Smooth muscle cell (in vitro differentiated cells): Measurements from ENCODE around the gene PTPN22. TPM values are rescaled to one million over a fixed set of nuclear protein-coding genes. Genes with fewer than 3 reads are reported as not detected.

Experiments used
- DNase-seq: peaks from one replicate; lab custom pipeline; 2025; ENCODE audit not compliant: unreplicated experiment; lab: John Stamatoyannopoulos, UW
- H2AFZ ChIP-seq: fragments of 200-600 bp; sonication (generic); 2 replicates; pipeline ENCODE4 v1.6.0; 2016; ENCODE audit warnings: antibody characterized with exemption, low read depth, mild to moderate bottlenecking
- H3F3A ChIP-seq: fragments of 200-600 bp; sonication (generic); 2 replicates; pipeline ENCODE4 v1.6.0; 2017; ENCODE audit warnings: antibody characterized with exemption, low read depth
- H3K27ac ChIP-seq: fragments of 200-600 bp; sonication (generic); 2 replicates; pipeline ENCODE4 v1.5.1; 2016; ENCODE audit warnings: low read depth, mild to moderate bottlenecking
- H3K27me3 ChIP-seq: fragments of 200-600 bp; sonication (generic); 2 replicates; pipeline ENCODE4 v1.6.1; 2016; ENCODE audit warnings: low read depth, mild to moderate bottlenecking
- H3K36me3 ChIP-seq: fragments of 200-600 bp; sonication (generic); 2 replicates; pipeline ENCODE4 v1.5.1; 2016; ENCODE audit warnings: low read depth
- H3K4me1 ChIP-seq: fragments of 200-600 bp; sonication (generic); 2 replicates; pipeline ENCODE4 v1.5.1; 2016; ENCODE audit warnings: low read depth
- H3K4me2 ChIP-seq: fragments of 200-600 bp; sonication (generic); 2 replicates; pipeline ENCODE4 v1.6.0; 2016; ENCODE audit warnings: mild to moderate bottlenecking
- H3K4me3 ChIP-seq: fragments of 200-600 bp; sonication (generic); 2 replicates; pipeline ENCODE4 v1.5.1; 2016; ENCODE audit warnings: mild to moderate bottlenecking
- H3K79me2 ChIP-seq: fragments of 200-600 bp; sonication (generic); 2 replicates; pipeline ENCODE4 v1.6.0; 2016; ENCODE audit warnings: low read depth, mild to moderate bottlenecking
- H3K9ac ChIP-seq: fragments of 200-600 bp; sonication (generic); 2 replicates; pipeline ENCODE4 v1.6.0; 2016; ENCODE audit warnings: low read depth
- H3K9me3 ChIP-seq: fragments of 200-600 bp; sonication (generic); replicated peaks from 2 replicates; pipeline ENCODE4 v1.5.1; 2016; ENCODE audit warnings: low read depth
- H4K20me1 ChIP-seq: fragments of 200-600 bp; sonication (generic); 2 replicates; pipeline ENCODE4 v1.6.0; 2016; ENCODE audit warnings: low read depth
- CTCF ChIP-seq: fragments of 200-600 bp; sonication (generic); IDR thresholded peaks from 2 replicates; pipeline ENCODE4 v1.5.1; 2017; ENCODE audit warnings: borderline replicate concordance, mild to moderate bottlenecking, antibody characterized with exemption; ENCODE audit not compliant: insufficient read depth, poor library complexity, severe bottlenecking
- WGBS: methylation state at CpG from one replicate; pipeline ENCODE4 v1.1.7; 2016; ENCODE audit warnings: low lambda C conversion rate; 5-methylcytosine and 5-hydroxymethylcytosine counted together
- polyA plus RNA-seq: library from polyadenylated mRNA; unstranded; fragments of >200 nt; fragmentation: Nextera tagmentation; extraction: Ambion mirVana; gene quantifications from 2 replicates; pipeline ENCODE4 v1.2.1, GENCODE V29; 2016
- total RNA-seq: library from RNA; depleted of rRNA; stranded (reverse); fragments of >200 nt; gene quantifications from 2 replicates; pipeline ENCODE4 v1.2.3, GENCODE V29; 2014

Gene PTPN22
- total and polyA plus RNA-seq, 2 experiments from 2014 or later = not detected

GRCh38 chr1:113811156-113811887 lies 60.2 kb downstream of the PTPN22 start:
- Histone ChIP-seq H3F3A (no peaks in the 10 kb centered on the region), H3K9ac (peak overlapping the region; percentile 90), H3K27me3 (no peaks in the 10 kb centered on the region), H3K4me3 (peak overlapping the region; percentile 84), H3K27ac (peak overlapping the region; percentile 75), H4K20me1 (peaks cover 36% of the 10 kb centered on the region), H3K4me2 (peak overlapping the region; percentile 92), H2AFZ (peak overlapping the region; percentile 79), H3K36me3 (no peaks in the 10 kb centered on the region), H3K9me3 (no peaks in the 10 kb centered on the region), H3K79me2 (peaks cover 57% of the 10 kb centered on the region), H3K4me1 (peaks cover 28% of the 10 kb centered on the region)
- TF ChIP-seq CTCF = no peak
- peak; percentile 46 for DNase-seq
- under 1% methylated on average over 29 of the region's 29 CpGs for WGBS

GRCh38 chr1:113809670-113810602 lies 61.6 kb downstream of the PTPN22 start:
- H4K20me1 ChIP-seq = peaks cover 50% of the 10 kb centered on the region
- no peak overlapping the region for H3K9ac ChIP-seq

GRCh38 chr1:113808450-113809195 lies 62.9 kb downstream of the PTPN22 start:
- Histone ChIP-seq H3K4me1 (peaks cover 36% of the 10 kb centered on the region), H3K27ac (no peak overlapping the region), H3K9ac (no peak overlapping the region), H2AFZ (no peak overlapping the region), H3K9me3 (no peaks in the 10 kb centered on the region), H3F3A (peaks cover 6% of the 10 kb centered on the region), H3K27me3 (no peaks in the 10 kb centered on the region), H3K4me3 (peak overlapping the region; percentile 84), H3K79me2 (peaks cover 81% of the 10 kb centered on the region), H3K36me3 (no peaks in the 10 kb centered on the region), H3K4me2 (peak overlapping the region; percentile 92), H4K20me1 (peaks cover 63% of the 10 kb centered on the region)
- TF ChIP-seq CTCF = no peak
- no peak for DNase-seq
- 98% methylated on average over 4 of the region's 4 CpGs for WGBS

More at GRCh38 chr1:113809670-113810602, 61.6 kb downstream of the PTPN22 start:
- Histone ChIP-seq H3K4me3 (peak overlapping the region; percentile 84), H3K4me1 (peaks cover 28% of the 10 kb centered on the region), H3K9me3 (no peaks in the 10 kb centered on the region), H3K4me2 (peak overlapping the region; percentile 92), H3K27me3 (no peaks in the 10 kb centered on the region), H3K27ac (peak overlapping the region; percentile 34), H2AFZ (no peak overlapping the region), H3K36me3 (no peaks in the 10 kb centered on the region), H3F3A (no peaks in the 10 kb centered on the region), H3K79me2 (peaks cover 70% of the 10 kb centered on the region)
- TF ChIP-seq CTCF = no peak
- DNase-seq = no peak
- 55% methylated on average over 5 of the region's 5 CpGs for WGBS
